ENCODE results near the gene BLOC1S5. TPM values are rescaled to one million over a fixed set of nuclear protein-coding genes. Genes with fewer than 3 reads are reported as not detected.

BLOC1S5 gene
- total and polyA plus RNA-seq, 2 of the 13 experiments (the other 11 are each of a cell fraction or from before 2014, with no cell fraction given), result 10.5 to 41.5 TPM

- TF ChIP-seq ZNF513 (CRISPR knock-in tag; conservative IDR thresholded peaks at IDR 0.05) (no peak), ZNF784 (CRISPR knock-in tag; IDR thresholded peaks at IDR 0.05; ENCODE audit: borderline replicate concordance) (no peak), MTA1 (CRISPR knock-in tag; IDR thresholded peaks at IDR 0.05; ENCODE audit: borderline replicate concordance) (peak; percentile 32; the same call in 1 of the 2 replicates), ZNF878 (CRISPR knock-in tag; IDR thresholded peaks at IDR 0.05) (0 out of 2 replicates have a peak, but pooled peaks have one; percentile 61), CREB1 (IDR thresholded peaks at IDR 0.05) (peak; percentile 70; the same call in 1 of the 2 replicates), CREB1 (CRISPR knock-in tag; IDR thresholded peaks at IDR 0.05) (peak; percentile 89), ZNF747 (CRISPR knock-in tag; IDR thresholded peaks at IDR 0.05; ENCODE audit: borderline replicate concordance) (peak; percentile 68; the same call in 1 of the 2 replicates), NR0B2 (CRISPR knock-in tag; IDR thresholded peaks at IDR 0.05) (peak; percentile 97; the same call in 1 of the 2 replicates), MXD4 (CRISPR knock-in tag; IDR thresholded peaks at IDR 0.05) (peak; percentile 99), ZNF264 (CRISPR knock-in tag; IDR thresholded peaks at IDR 0.05) (peak; percentile 26; the same call in 1 of the 2 replicates), SOX6 (IDR thresholded peaks at IDR 0.05) (no peak), SOX6 (CRISPR knock-in tag; IDR thresholded peaks at IDR 0.05) (peak; percentile 74), MEIS1 (CRISPR knock-in tag; IDR thresholded peaks at IDR 0.05; ENCODE audit: borderline replicate concordance) (peak; percentile 89; the same call in 1 of the 2 replicates), E2F1 (CRISPR knock-in tag; IDR thresholded peaks at IDR 0.05) (peak; percentile 93), ZNF589 (CRISPR knock-in tag; conservative IDR thresholded peaks at IDR 0.05) (peak; percentile 71; the same call in 1 of the 2 replicates), KDM5A (IDR thresholded peaks at IDR 0.05; ENCODE audit: borderline replicate concordance, low read length) (peak; percentile 98), HNRNPUL1 (IDR thresholded peaks at IDR 0.05; ENCODE audit: low read depth, low read length) (no peak), KDM1A (CRISPR knock-in tag; IDR thresholded peaks at IDR 0.05) (0 out of 2 replicates have a peak, but pooled peaks have one; percentile 14)
These were observed 38.2 kb upstream of the BLOC1S5 start, which contains the start of gene EEF1E1 (continued) for GRCh38 chr6:8102122-8102958.
